H9 (cell line): ENCODE results near the gene TCP11L1. TPM values are rescaled to one million over a fixed set of nuclear protein-coding genes. Genes with fewer than 3 reads are reported as not detected.

Experiments
- DNase-seq: peaks from one replicate; pipeline ENCODE4 v3.0.0-alpha.2; 2017
- H2AFZ ChIP-seq: one replicate; pipeline ENCODE4 v1.6.1; 2013; ENCODE audit warnings: mild to moderate bottlenecking, low read length, control low read depth, moderate library complexity
- H2AK5ac ChIP-seq: 2 replicates; pipeline ENCODE4 v1.6.1; 2013; ENCODE audit warnings: low read length, control low read depth, mixed read lengths; ENCODE audit not compliant: insufficient read length
- H2BK120ac ChIP-seq: one replicate; pipeline ENCODE4 v1.6.1; 2013; ENCODE audit warnings: low read depth, mild to moderate bottlenecking, low read length, control low read depth, inconsistent platforms; ENCODE audit not compliant: poor library complexity, severe bottlenecking
- H2BK12ac ChIP-seq: 2 replicates; pipeline ENCODE4 v1.6.1; 2013; ENCODE audit warnings: low read length, control low read depth, mixed read lengths, low read depth; ENCODE audit not compliant: insufficient read length
- H2BK15ac ChIP-seq: 2 replicates; pipeline ENCODE4 v1.6.1; 2013; ENCODE audit warnings: low read depth, low read length, control low read depth
- H2BK20ac ChIP-seq: one replicate; pipeline ENCODE4 v1.6.1; 2013; ENCODE audit warnings: low read depth, mild to moderate bottlenecking, low read length, control low read depth, inconsistent platforms; ENCODE audit not compliant: poor library complexity, severe bottlenecking
- H2BK5ac ChIP-seq: 2 replicates; pipeline ENCODE4 v1.6.1; 2013; ENCODE audit warnings: low read length, control low read depth, mixed read lengths; ENCODE audit not compliant: insufficient read length
- H3K14ac ChIP-seq: 2 replicates; pipeline ENCODE4 v1.6.1; 2013; ENCODE audit warnings: low read length, control low read depth; ENCODE audit not compliant: insufficient read depth
- H3K18ac ChIP-seq: 2 replicates; pipeline ENCODE4 v1.6.1; 2013; ENCODE audit warnings: low read depth, mild to moderate bottlenecking, mixed read lengths, low read length, control low read depth; ENCODE audit not compliant: insufficient read length
- H3K23ac ChIP-seq: 2 replicates; pipeline ENCODE4 v1.6.1; 2013; ENCODE audit warnings: low read length, control low read depth, mixed read lengths, low read depth; ENCODE audit not compliant: insufficient read length
- H3K23me2 ChIP-seq: 2 replicates; pipeline ENCODE4 v1.6.1; 2013; ENCODE audit warnings: low read depth, mild to moderate bottlenecking, mixed read lengths, low read length, control low read depth; ENCODE audit not compliant: insufficient read length, poor library complexity, severe bottlenecking
- H3K27ac ChIP-seq: 2 replicates; pipeline ENCODE4 v1.5.1; 2013; ENCODE audit warnings: low read length, control low read depth, mixed read lengths, low read depth; ENCODE audit not compliant: insufficient read length
- H3K27me3 ChIP-seq: 2 replicates; pipeline ENCODE4 v1.6.1; 2013; ENCODE audit warnings: low read length, control low read depth, inconsistent platforms; ENCODE audit not compliant: insufficient read depth
- H3K4ac ChIP-seq: 2 replicates; pipeline ENCODE4 v1.6.1; 2013; ENCODE audit warnings: low read depth, mild to moderate bottlenecking, control low read depth, inconsistent platforms, low read length, moderate library complexity
- H3K4me1 ChIP-seq: 2 replicates; pipeline ENCODE4 v1.6.1; 2013; ENCODE audit warnings: low read length, control low read depth, inconsistent platforms; ENCODE audit not compliant: insufficient read depth
- H3K4me2 ChIP-seq: 2 replicates; pipeline ENCODE4 v1.6.1; 2013; ENCODE audit warnings: low read length, control low read depth, mixed read lengths; ENCODE audit not compliant: insufficient read length, insufficient read depth
- H3K56ac ChIP-seq: 2 replicates; pipeline ENCODE4 v1.6.1; 2013; ENCODE audit warnings: low read depth, mild to moderate bottlenecking, mixed read lengths, low read length, control low read depth; ENCODE audit not compliant: insufficient read length
- H3K79me1 ChIP-seq: 2 replicates; pipeline ENCODE4 v1.6.1; 2013; ENCODE audit warnings: low read depth, mild to moderate bottlenecking, moderate library complexity, low read length, control low read depth, inconsistent platforms; ENCODE audit not compliant: insufficient read depth, poor library complexity, severe bottlenecking
- H3K79me2 ChIP-seq: 2 replicates; pipeline ENCODE4 v1.6.1; 2013; ENCODE audit warnings: low read length, control low read depth, inconsistent platforms; ENCODE audit not compliant: insufficient read depth
- H3K9ac ChIP-seq: 2 replicates; pipeline ENCODE4 v1.6.1; 2013; ENCODE audit warnings: low read length, control low read depth, mixed read lengths; ENCODE audit not compliant: insufficient read length; ENCODE audit errors: extremely low read depth
- H3K9me3 ChIP-seq: one replicate; pipeline ENCODE4 v1.6.1; 2013; ENCODE audit warnings: low read depth, low read length, inconsistent platforms; ENCODE audit not compliant: control insufficient read depth
- H3T11ph ChIP-seq: one replicate; pipeline ENCODE4 v1.6.1; 2013; ENCODE audit warnings: mild to moderate bottlenecking, low read length, control low read depth, inconsistent platforms
- H4K20me1 ChIP-seq: one replicate; pipeline ENCODE4 v1.6.1; 2013; ENCODE audit not compliant: control insufficient read depth, insufficient read length, insufficient read depth
- H4K5ac ChIP-seq: 2 replicates; pipeline ENCODE4 v1.6.1; 2013; ENCODE audit warnings: low read depth, mild to moderate bottlenecking, mixed read lengths, low read length, control low read depth; ENCODE audit not compliant: insufficient read length
- H4K8ac ChIP-seq: replicated peaks from 2 replicates; pipeline ENCODE4 v1.6.1; 2013; ENCODE audit warnings: low read length, control low read depth, mixed read lengths, low read depth; ENCODE audit not compliant: insufficient read length
- H4K91ac ChIP-seq: 2 replicates; pipeline ENCODE4 v1.6.1; 2013; ENCODE audit warnings: low read depth, mild to moderate bottlenecking, moderate library complexity, mixed read lengths, low read length, control low read depth; ENCODE audit not compliant: insufficient read length
- H3K27ac Mint-ChIP-seq, 3 experiments: 2 replicates in 2 of 3; 3 replicates in 1 of 3; pipeline ENCODE4 v1.8.0; 2020 to 2021; ENCODE audit warnings: mixed read lengths in 3 of 3, mild to moderate bottlenecking in 1 of 3, moderate library complexity in 1 of 3
- H3K27me3 Mint-ChIP-seq: 2 replicates; pipeline ENCODE4 v1.8.0; 2021; ENCODE audit warnings: low read depth, mild to moderate bottlenecking, moderate library complexity, mixed read lengths
- H3K36me3 Mint-ChIP-seq, 3 experiments: 2 replicates in 2 of 3; 3 replicates in 1 of 3; pipeline ENCODE4 v1.8.0; 2020 to 2021; ENCODE audit warnings: low read depth in 3 of 3, mixed read lengths in 3 of 3; ENCODE audit not compliant: insufficient read depth in 1 of 3
- H3K4me1 Mint-ChIP-seq, 2 experiments: 2 replicates each; pipeline ENCODE4 v1.8.0; 2020; ENCODE audit warnings: mixed read lengths in 2 of 2
- H3K4me3 Mint-ChIP-seq, 2 experiments: 2 replicates in 1 of 2; 3 replicates in 1 of 2; pipeline ENCODE4 v1.8.0; 2020 to 2021; ENCODE audit warnings: mild to moderate bottlenecking in 2 of 2, mixed read lengths in 2 of 2, moderate library complexity in 1 of 2
- H3K9me3 Mint-ChIP-seq, 2 experiments: 2 replicates in 1 of 2; 3 replicates in 1 of 2; pipeline ENCODE4 v1.8.0; 2020; ENCODE audit warnings: mild to moderate bottlenecking in 2 of 2, mixed read lengths in 2 of 2, moderate library complexity in 1 of 2
- CTCF ChIP-seq: fragments of 200-600 bp; sonication (generic); conservative IDR thresholded peaks from 3 replicates; pipeline ENCODE4 v1.8.0; 2021; ENCODE audit warnings: antibody characterized with exemption, mild to moderate bottlenecking
- WGBS: extraction: QIAGEN DNeasy Blood & Tissue Kit; methylation state at CpG from one replicate; pipeline ENCODE4 v1.1.7; 2013; ENCODE audit warnings: missing lambda C conversion rate, low lambda C conversion rate, mixed read lengths; ENCODE audit not compliant: insufficient read length; ENCODE audit errors: extremely low coverage; 5-methylcytosine and 5-hydroxymethylcytosine counted together
- total RNA-seq: library from RNA; stranded (reverse); gene quantifications from 2 replicates; pipeline ENCODE4 v1.2.1, GENCODE V29; 2021

The TCP11L1 gene
- total RNA-seq, 1 experiment from 2014 or later = 20.3 TPM

- Histone ChIP-seq H3K27ac (no peak overlapping the region), H4K8ac (no peak overlapping the region), H2BK20ac (no peak overlapping the region), H3K9me3 (no peaks in the 10 kb centered on the region), H3K4me2 (no peak overlapping the region), H3K56ac (no peak overlapping the region), H3T11ph (no peak overlapping the region), H2BK120ac (no peak overlapping the region), H3K79me1 (no peaks in the 10 kb centered on the region), H3K4me1 (no peaks in the 10 kb centered on the region), H3K27me3 (no peaks in the 10 kb centered on the region), H3K18ac (no peak overlapping the region), H3K14ac (no peak overlapping the region), H3K79me2 (no peaks in the 10 kb centered on the region), H2AK5ac (no peak overlapping the region), H4K91ac (no peak overlapping the region), H2BK15ac (no peak overlapping the region), H3K9ac (no peak overlapping the region), H3K23me2 (no peaks in the 10 kb centered on the region), H2AFZ (no peak overlapping the region), H2BK5ac (no peak overlapping the region), H2BK12ac (no peak overlapping the region), H4K20me1 (no peaks in the 10 kb centered on the region), H3K4ac (no peak overlapping the region), H3K23ac (no peak overlapping the region), H4K5ac (no peak overlapping the region)
- peaks cover 0 to 3% (median 0%) of the 10 kb centered on the region in 3 experiments; a peak in 3 of 7 replicates for H3K36me3 Mint-ChIP-seq
- H3K4me3 Mint-ChIP-seq = no peak overlapping the region
- DNase-seq = no peak
- H3K4me1 Mint-ChIP-seq = peaks cover 0 to 5% of the 10 kb centered on the region in 2 experiments; a peak in 2 of 4 replicates
- H3K27ac Mint-ChIP-seq = no peak overlapping the region
- WGBS = no CpG with 5 or more reads among the region's 1 CpG
- no peaks in the 10 kb centered on the region; the same call in 1 of the 2 replicates for H3K27me3 Mint-ChIP-seq
- H3K9me3 Mint-ChIP-seq = peaks cover 7 to 20% of the 10 kb centered on the region in 2 experiments
- no peak for TF ChIP-seq CTCF
These were observed 48.9 kb upstream of the TCP11L1 start for GRCh38 chr11:32990481-32990880.
